Measurements from ENCODE around the gene CDA.

DNA sequence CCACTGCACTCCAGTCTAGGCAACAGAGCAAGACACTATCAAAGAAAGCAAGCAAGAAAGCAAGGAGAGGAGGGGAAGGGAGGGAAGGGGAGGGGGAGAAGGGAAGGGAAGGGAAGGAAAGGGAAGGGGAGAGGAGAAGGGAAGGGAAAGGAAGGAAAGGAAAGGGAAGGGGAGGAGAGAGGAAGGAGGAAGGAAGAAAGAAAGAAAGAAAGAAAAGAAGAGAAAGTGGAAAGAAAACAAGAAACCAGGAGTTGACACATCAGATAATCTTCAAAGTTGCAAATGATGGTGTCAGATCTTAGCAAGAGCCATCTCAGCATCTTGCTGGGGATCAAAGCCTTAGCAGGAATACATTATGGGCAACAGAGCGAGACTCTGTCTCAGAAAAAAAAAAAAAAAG is 14.9 kb upstream of the CDA start:
- TF ChIP-seq EP300 (IDR thresholded peaks at IDR 0.05) (no peak), POLR2A (IDR thresholded peaks at IDR 0.05) (no peak)
- TF ChIP-seq, protein P1, sequence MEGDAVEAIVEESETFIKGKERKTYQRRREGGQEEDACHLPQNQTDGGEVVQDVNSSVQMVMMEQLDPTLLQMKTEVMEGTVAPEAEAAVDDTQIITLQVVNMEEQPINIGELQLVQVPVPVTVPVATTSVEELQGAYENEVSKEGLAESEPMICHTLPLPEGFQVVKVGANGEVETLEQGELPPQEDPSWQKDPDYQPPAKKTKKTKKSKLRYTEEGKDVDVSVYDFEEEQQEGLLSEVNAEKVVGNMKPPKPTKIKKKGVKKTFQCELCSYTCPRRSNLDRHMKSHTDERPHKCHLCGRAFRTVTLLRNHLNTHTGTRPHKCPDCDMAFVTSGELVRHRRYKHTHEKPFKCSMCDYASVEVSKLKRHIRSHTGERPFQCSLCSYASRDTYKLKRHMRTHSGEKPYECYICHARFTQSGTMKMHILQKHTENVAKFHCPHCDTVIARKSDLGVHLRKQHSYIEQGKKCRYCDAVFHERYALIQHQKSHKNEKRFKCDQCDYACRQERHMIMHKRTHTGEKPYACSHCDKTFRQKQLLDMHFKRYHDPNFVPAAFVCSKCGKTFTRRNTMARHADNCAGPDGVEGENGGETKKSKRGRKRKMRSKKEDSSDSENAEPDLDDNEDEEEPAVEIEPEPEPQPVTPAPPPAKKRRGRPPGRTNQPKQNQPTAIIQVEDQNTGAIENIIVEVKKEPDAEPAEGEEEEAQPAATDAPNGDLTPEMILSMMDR (IDR thresholded peaks at IDR 0.05) = no peak
